GM23338 (cell line): ENCODE measurements around the gene CYSRT1. TPM values are rescaled to one million over a fixed set of nuclear protein-coding genes. Genes with fewer than 3 reads are reported as not detected.
A peak's percentile ranks its signal among the peaks of the same experiment; 100 is the strongest.

ENCODE experiments used
- ATAC-seq: fragments of 200-7000 bp; cut with Tn5 transposase; 3 replicates; pipeline ENCODE4 v1.9.1; 2020
- DNase-seq: peaks from one replicate; pipeline ENCODE4 v3.0.0-alpha.2; 2015; ENCODE audit warnings: low spot score
- H2AFZ ChIP-seq: fragments of 200-600 bp; sonication (generic); 2 replicates; pipeline ENCODE4 v1.8.0; 2016; ENCODE audit warnings: antibody characterized with exemption, mild to moderate bottlenecking, moderate library complexity
- H3F3A ChIP-seq: fragments of 200-600 bp; sonication (generic); replicated peaks from 2 replicates; pipeline ENCODE4 v1.8.0; 2017; ENCODE audit warnings: antibody characterized with exemption, mixed run types, low read depth
- H3K27ac ChIP-seq: fragments of 200-600 bp; sonication (generic); 2 replicates; pipeline ENCODE4 v1.6.1; 2016; ENCODE audit warnings: low read depth
- H3K27me3 ChIP-seq: fragments of 200-600 bp; sonication (generic); 2 replicates; pipeline ENCODE4 v1.8.0; 2016; ENCODE audit warnings: mild to moderate bottlenecking, mixed run types, moderate library complexity; ENCODE audit not compliant: insufficient read depth
- H3K36me3 ChIP-seq: fragments of 200-600 bp; sonication (generic); 2 replicates; pipeline ENCODE4 v1.8.0; 2016; ENCODE audit warnings: mild to moderate bottlenecking; ENCODE audit not compliant: insufficient read depth
- H3K4me1 ChIP-seq: fragments of 200-600 bp; sonication (generic); 2 replicates; pipeline ENCODE4 v1.8.0; 2016; ENCODE audit warnings: mild to moderate bottlenecking, moderate library complexity; ENCODE audit not compliant: insufficient read depth
- H3K4me2 ChIP-seq: fragments of 200-600 bp; sonication (generic); 2 replicates; pipeline ENCODE4 v1.7.1; 2017; ENCODE audit warnings: mixed run types
- H3K4me3 ChIP-seq: fragments of 200-600 bp; sonication (generic); 2 replicates; pipeline ENCODE4 v1.6.1; 2016; ENCODE audit warnings: mixed run types
- H3K79me2 ChIP-seq: fragments of 200-600 bp; sonication (generic); replicated peaks from 2 replicates; pipeline ENCODE4 v1.8.0; 2017; ENCODE audit warnings: mild to moderate bottlenecking; ENCODE audit not compliant: insufficient read depth
- H3K9me2 ChIP-seq: fragments of 200-600 bp; sonication (generic); 2 replicates; pipeline ENCODE4 v1.8.0; 2017; ENCODE audit not compliant: insufficient read depth
- H4K20me1 ChIP-seq: fragments of 200-600 bp; sonication (generic); replicated peaks from 2 replicates; pipeline ENCODE4 v1.8.0; 2017; ENCODE audit warnings: mild to moderate bottlenecking; ENCODE audit not compliant: insufficient read depth
- H3K27ac Mint-ChIP-seq: 2 replicates; pipeline ENCODE4 v1.8.0; 2020; ENCODE audit warnings: inconsistent platforms, mild to moderate bottlenecking, moderate library complexity, mixed read lengths
- H3K27me3 Mint-ChIP-seq: 3 replicates; pipeline ENCODE4 v1.8.0; 2022; ENCODE audit warnings: low read depth, mild to moderate bottlenecking, moderate library complexity, mixed read lengths, inconsistent platforms; ENCODE audit not compliant: insufficient read depth, poor library complexity
- H3K36me3 Mint-ChIP-seq: 3 replicates; pipeline ENCODE4 v1.8.0; 2021; ENCODE audit warnings: low read depth, mild to moderate bottlenecking, inconsistent platforms, moderate library complexity, mixed read lengths
- H3K4me1 Mint-ChIP-seq: 3 replicates; pipeline ENCODE4 v1.8.0; 2020; ENCODE audit warnings: mild to moderate bottlenecking, inconsistent platforms, mixed read lengths
- H3K4me3 Mint-ChIP-seq: 3 replicates; pipeline ENCODE4 v1.8.0; 2021; ENCODE audit warnings: moderate library complexity, mild to moderate bottlenecking, inconsistent platforms, mixed read lengths
- H3K9me3 Mint-ChIP-seq: 3 replicates; pipeline ENCODE4 v1.8.0; 2020; ENCODE audit warnings: moderate library complexity, mild to moderate bottlenecking, inconsistent platforms, mixed read lengths
- CREB1 ChIP-seq: fragments of 250-450 bp; sonication (Bioruptor Pico); IDR thresholded peaks from 2 replicates; pipeline ENCODE4 v1.5.0; 2020; ENCODE audit warnings: low read depth, mild to moderate bottlenecking, moderate library complexity
- CTCF ChIP-seq, 2 experiments: fragments of 200-600 bp in 1 of 2; sonication (generic) in 1 of 2; conservative IDR thresholded peaks; 2 replicates each; pipeline versions ENCODE4 v1.5.1 to v1.6.1; 2016 to 2017; ENCODE audit warnings: antibody characterized with exemption in 2 of 2, low read depth in 2 of 2, mild to moderate bottlenecking in 2 of 2, moderate library complexity in 1 of 2
- ETS1 ChIP-seq: IDR thresholded peaks from 2 replicates; pipeline ENCODE4 v1.6.1; 2016; ENCODE audit warnings: antibody characterized with exemption
- EZH2 ChIP-seq: fragments of 200-600 bp; sonication (generic); IDR thresholded peaks from one replicate; pipeline ENCODE4 v1.8.0; 2017; ENCODE audit warnings: antibody characterized with exemption, mild to moderate bottlenecking, low read depth; ENCODE audit not compliant: unreplicated experiment
- NANOG ChIP-seq: IDR thresholded peaks from 2 replicates; pipeline ENCODE4 v1.6.1; 2016; ENCODE audit warnings: antibody characterized with exemption, borderline replicate concordance
- POLR2AphosphoS5 ChIP-seq: IDR thresholded peaks from 2 replicates; pipeline ENCODE4 v1.6.1; 2016; ENCODE audit warnings: antibody characterized with exemption, low read depth
- ZNF114 ChIP-seq: fragments of 250-450 bp; sonication (Bioruptor Pico); IDR thresholded peaks from 2 replicates; pipeline ENCODE4 v1.5.0; 2020; ENCODE audit warnings: mild to moderate bottlenecking, moderate library complexity
- ZNF331 ChIP-seq: fragments of 250-450 bp; sonication (Bioruptor Pico); IDR thresholded peaks from 2 replicates; pipeline ENCODE4 v1.5.0; 2020; ENCODE audit warnings: low read depth, mild to moderate bottlenecking, moderate library complexity
- polyA plus RNA-seq: library from polyadenylated mRNA; unstranded; fragments of >200 nt; fragmentation: Nextera tagmentation; extraction: Ambion mirVana; gene quantifications from 2 replicates; pipeline ENCODE4 v1.2.1, GENCODE V29; 2016
- total RNA-seq: library from RNA; depleted of rRNA; stranded (reverse); fragments of >200 nt; shearing (Covaris generic); gene quantifications from 2 replicates; pipeline ENCODE4 v1.2.3, GENCODE V29; 2014

Gene CYSRT1
- total and polyA plus RNA-seq, 2 experiments from 2014 or later = 2.0 to 3.2 TPM

- TF ChIP-seq CTCF (conservative IDR thresholded peaks at IDR 0.05; ENCODE audit: low read depth in 2 of 2) (no peak), ZNF331 (no peak), CREB1 (CRISPR knock-in tag) (no peak), ZNF114 (CRISPR knock-in tag) (no peak), EZH2 (no peak)
These were observed 25.4 kb upstream of the CYSRT1 start (continued) for GRCh38 chr9:137199411-137200121.

GRCh38 chr9:137200311-137201204 lies 24.4 kb upstream of the CYSRT1 start, which contains the start of gene TPRN:
TPRN (minus strand) TSS chr9:137200741; CDS start chr9:137200711, 30 bp downstream.
- peak; percentile 100 for DNase-seq
- Mint-ChIP-seq H3K27me3 (peaks cover 12% of the 10 kb centered on the region), H3K4me1 (peaks cover 26% of the 10 kb centered on the region), H3K9me3 (no peaks in the 10 kb centered on the region), H3K27ac (peak within 1 kb of the TSS; percentile 86), H3K4me3 (peak within 1 kb of the TSS; percentile 82), H3K36me3 (no peaks in the 10 kb centered on the region; the same call in 2 of the 3 replicates)
- peak; percentile 90 for ATAC-seq
- peak within 1 kb of the TSS; percentile 82 for H3K4me3 ChIP-seq
- TF ChIP-seq ZNF114 (CRISPR knock-in tag) = no peak
- TF ChIP-seq POLR2AphosphoS5 = peak; percentile 99
- 0 out of 2 replicates have a peak, but pooled peaks have one; percentile 51 for TF ChIP-seq ETS1
- TF ChIP-seq NANOG = no peak
- no peaks in the 10 kb centered on the region for H3K27me3 ChIP-seq
- H3K4me1 ChIP-seq = peaks cover 21% of the 10 kb centered on the region
- H3K79me2 ChIP-seq = peaks cover 68% of the 10 kb centered on the region
- H3F3A ChIP-seq = peaks cover 15% of the 10 kb centered on the region; the same call in 1 of the 2 replicates
- H4K20me1 ChIP-seq = peaks cover 9% of the 10 kb centered on the region
- H3K9me2 ChIP-seq = no peaks in the 10 kb centered on the region
- H3K4me2 ChIP-seq = peak within 1 kb of the TSS; percentile 89
- no peaks in the 10 kb centered on the region for H3K36me3 ChIP-seq
- peak within 1 kb of the TSS; percentile 72; the same call in 1 of the 2 replicates for H3K27ac ChIP-seq
- H2AFZ ChIP-seq = peak within 1 kb of the TSS; percentile 52; the same call in 1 of the 2 replicates
